ENCODE measurements around the gene KRTAP10-5.
"Not testable (repeated sequence)": the region's sequence is repeated elsewhere in the genome, so short reads cannot be mapped to it uniquely, and the experiment has no call there.

The KRTAP10-5 gene

GRCh38 chr21:44580231-44580821, at the start of gene KRTAP10-5:
Gene KRTAP10-5 (minus strand): TSS chr21:44580604. CDS start chr21:44580578, 26 bp downstream.
- not testable (repeated sequence) for DNase-seq

DNA sequence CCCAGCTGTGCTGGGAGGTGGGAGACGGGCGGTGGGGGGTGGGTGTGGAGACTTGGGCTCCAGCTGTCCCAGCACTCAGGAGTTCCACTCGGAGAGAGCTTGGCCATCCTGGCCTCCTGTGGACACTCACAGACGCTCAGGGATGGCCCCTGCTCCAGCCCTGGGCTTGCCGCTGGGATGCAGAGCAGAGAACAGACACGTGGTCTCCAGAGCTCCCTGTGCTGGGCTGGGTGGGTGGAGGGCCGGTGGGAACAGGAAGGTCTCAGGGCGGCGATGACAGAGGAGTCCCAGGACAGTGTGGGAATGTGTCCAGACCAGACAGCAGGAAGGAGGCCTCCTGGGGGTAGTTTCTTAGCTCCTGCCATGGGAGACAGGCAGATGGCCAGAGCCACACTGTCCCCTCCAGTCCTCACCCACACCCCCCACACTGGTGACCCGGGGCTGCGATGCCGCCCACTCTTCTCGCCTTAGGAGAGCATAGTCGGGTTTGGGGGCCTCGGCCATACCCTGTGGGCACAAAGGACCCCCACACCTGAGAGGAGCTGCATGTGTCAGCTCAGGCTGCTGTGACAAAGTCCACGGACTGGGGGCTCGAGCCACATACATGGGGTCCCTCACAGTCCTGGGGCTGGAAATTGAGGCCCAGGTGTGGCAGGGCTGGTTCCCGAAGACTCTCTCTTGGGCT, 48.4 kb upstream of the KRTAP10-5 start:
- DNase-seq, result no peak

DNA sequence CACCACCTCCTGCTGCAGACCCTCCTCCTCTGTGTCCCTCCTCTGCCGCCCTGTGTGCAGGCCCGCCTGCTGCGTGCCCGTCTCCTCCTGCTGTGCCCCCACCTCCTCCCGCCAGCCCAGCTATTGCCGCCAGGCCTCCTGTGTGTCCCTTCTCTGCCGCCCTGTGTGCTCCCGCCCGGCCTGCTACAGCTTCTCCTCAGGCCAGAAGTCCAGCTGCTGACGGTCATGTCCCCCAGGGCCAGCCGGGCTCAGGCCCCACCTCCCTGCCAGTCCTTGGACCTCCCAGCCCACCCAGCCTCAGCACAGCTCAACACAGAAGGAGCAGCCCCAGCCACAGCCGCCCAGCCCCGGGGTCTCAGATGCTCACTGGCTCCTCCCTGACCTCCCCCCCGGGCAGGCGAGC, 47.4 kb upstream of the KRTAP10-5 start:
- not testable (repeated sequence) for DNase-seq

GRCh38 chr21:44627181-44627822, 46.9 kb upstream of the KRTAP10-5 start:
- not testable (repeated sequence) for DNase-seq

DNA sequence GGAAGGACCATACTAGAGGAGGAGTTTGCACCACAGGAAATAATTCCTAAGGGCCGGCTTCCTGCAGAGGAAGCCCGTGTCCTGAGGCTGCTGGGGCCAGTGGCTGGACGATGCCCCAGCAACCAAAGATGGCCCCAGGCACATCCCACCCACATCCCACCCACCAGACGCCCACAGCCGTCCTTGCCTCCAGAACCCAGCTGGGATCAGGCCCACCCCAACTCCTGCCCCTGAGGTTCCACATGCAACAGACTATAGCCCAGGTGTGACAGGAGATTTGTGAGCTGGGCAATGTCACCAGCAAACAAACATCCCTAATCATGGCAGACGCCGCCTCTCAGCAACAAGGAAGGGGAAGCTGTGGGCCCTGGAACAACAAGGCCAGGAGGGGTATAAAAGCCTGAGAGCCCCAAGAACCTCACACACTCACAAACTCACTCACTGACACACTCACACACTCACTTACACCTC, 46.3 kb upstream of the KRTAP10-5 start, which contains the start of gene KRTAP10-9:
Gene KRTAP10-9, plus strand, starts transcription at position 421 of the 471 bp plus-strand sequence. CDS start 79 bp downstream, outside the sequence.
- DNase-seq, result no peak

GRCh38 chr21:44626262-44626661, 45.9 kb upstream of the KRTAP10-5 start:
- no peak for DNase-seq

- DNase-seq, result no peak
Observed at GRCh38 chr21:44625756-44626155, 45.4 kb upstream of the KRTAP10-5 start.

DNA sequence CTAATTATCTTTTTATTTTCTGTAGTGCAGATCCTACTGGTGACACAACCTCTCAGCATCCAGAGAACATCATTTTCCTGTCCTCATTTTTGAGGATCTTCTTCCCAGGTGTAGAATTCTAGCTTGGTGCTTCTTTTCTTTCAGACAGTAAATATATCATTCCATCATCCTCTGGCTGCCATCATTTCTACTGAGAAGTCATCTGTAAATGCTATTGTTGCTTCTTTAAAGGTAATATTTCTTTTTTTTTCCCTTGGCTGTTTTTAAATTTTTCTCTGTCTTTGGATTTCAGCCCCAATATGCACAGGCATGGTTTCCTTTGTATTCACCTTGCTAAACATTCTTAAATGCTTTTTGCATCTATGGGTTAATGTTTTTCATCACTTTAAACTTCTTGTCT, 43.2 kb upstream of the KRTAP10-5 start:
- DNase-seq, result no peak

GRCh38 chr21:44619886-44620285, 39.5 kb upstream of the KRTAP10-5 start:
- DNase-seq, result no peak

DNA sequence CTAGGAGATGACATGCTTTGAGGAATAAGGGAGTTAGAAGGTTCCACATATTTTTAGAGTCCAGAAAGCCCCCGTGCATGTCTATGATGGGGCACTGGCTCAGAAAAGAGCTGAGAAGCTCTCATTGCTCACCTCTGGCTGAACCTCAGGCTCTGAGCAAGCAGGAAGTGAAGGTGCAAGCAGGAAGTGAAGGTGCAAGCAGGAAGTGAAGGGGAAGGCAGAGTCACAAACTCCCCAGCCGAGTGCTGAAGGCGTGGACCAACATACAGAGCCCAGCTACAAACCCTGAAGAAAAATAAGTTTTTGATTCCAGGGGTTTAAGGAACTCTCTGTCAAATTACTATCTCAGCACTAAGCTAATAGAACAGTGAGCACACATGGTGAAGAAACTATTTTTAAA, 38.5 kb upstream of the KRTAP10-5 start:
- DNase-seq, result peak; percentile 50 to 53

DNA sequence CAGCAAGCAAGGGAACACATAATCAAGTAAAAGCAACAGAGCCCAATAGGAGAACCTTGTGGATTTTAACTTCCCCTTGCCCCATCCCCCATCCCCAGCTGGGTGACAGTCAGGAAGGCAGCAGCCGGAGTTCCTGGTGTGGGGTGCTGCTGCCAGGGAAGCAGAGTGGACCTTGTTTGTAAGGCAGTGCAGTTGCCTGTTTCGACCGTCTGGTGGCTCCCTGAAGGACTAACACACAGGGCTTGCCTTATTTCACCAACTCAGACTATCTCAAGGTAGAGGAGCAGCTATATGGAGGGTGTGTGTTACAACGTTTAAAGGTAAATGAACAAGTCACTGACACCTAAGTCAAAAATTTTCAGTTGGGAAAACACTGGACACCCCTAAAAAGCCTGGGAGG, 38.1 kb upstream of the KRTAP10-5 start:
- no peak for DNase-seq

- no peak for DNase-seq
Observed at GRCh38 chr21:44617071-44617501, 36.7 kb upstream of the KRTAP10-5 start.

DNA sequence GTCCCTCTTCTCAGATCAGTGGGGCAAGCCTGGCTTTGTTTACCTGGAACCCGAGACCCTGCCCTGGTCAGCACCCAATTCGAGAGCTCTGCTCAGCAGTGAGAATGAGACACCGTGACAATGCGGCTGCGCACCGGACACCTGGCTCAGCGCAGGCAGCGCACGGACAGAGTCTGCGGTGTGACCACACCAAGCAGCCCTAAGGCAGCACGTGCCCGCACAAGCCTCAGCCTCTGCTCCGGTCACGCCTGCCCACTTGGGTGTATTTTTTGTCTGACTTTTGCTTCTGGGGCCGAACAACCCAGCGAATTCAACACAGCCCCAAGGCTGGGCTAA, 36.2 kb upstream of the KRTAP10-5 start:
- no peak for DNase-seq

- no peak for DNase-seq
Observed at GRCh38 chr21:44615911-44616590, 35.6 kb upstream of the KRTAP10-5 start.

DNA sequence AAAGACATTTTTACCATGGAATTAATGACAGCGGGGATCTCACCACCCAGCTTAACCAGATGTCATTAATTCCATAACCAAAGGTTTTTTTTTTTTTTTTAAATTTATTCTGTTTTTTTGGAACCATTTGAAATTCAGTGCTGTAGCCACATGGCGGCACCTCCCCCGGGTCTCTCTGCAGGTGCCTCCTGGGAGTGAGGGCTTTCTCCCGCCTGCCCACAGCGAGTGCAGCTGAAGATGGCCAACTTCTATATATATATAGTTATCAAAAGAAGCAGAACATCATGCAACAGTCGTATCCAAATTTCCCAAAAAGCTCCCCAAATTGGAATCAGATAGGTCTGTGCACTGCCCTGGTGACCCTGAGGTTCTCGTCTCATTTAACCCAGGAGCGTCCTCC, 35.1 kb upstream of the KRTAP10-5 start:
- no peak for DNase-seq

DNA sequence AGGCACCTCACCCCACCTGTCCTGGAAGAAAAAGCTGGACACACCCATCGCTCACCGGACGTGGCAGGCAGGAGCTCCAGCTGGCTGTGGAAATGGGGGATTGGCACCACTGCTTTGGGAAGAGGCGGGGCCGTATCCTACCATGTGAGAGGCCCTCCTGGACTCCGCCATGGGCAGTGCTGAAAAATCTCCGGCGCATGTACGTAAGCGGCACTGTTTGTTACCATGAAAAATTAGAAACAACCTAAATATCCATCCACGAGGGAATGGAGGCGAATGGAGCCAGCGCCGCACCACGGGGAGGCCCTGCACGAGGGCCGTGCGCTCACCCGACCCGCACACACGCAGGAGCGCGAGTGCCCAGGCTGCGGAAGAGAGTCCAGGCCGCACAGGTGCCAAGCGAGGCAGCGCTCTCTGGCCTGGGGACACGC, 34.6 kb upstream of the KRTAP10-5 start:
- DNase-seq, result no peak

- DNase-seq, result no peak
Observed at GRCh38 chr21:44614161-44614631, 33.8 kb upstream of the KRTAP10-5 start.

- no peak for DNase-seq
Observed at GRCh38 chr21:44613386-44614155, 33.2 kb upstream of the KRTAP10-5 start.

DNA sequence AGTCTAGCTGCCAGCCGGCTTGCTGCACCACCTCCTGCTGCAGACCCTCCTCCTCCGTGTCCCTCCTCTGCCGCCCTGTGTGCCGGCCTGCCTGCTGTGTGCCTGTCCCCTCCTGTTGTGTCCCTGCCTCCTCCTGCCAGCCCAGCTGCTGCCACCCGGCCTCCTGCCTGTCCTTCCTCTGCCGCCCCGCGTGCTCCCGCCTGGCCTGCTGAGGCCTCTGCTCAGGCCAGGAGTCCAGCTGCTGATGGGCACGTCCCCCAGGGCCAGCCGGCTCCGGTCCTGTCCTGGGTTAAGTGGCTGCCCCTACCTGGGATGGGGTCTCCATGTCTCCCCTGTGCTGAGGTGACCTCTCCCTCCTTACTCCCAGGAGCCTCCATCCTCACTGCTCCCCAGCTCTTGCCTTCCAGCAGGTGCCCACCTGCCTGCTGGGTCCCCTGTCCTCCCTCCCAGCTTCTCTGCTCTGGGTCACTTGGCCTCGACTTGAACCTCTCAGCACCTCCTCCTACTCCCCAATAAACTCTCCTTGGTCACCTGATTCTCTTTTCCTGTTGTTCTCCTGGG, 32.3 kb upstream of the KRTAP10-5 start:
- no peak for DNase-seq

- no peak for DNase-seq
Observed at GRCh38 chr21:44612029-44612486, 31.7 kb upstream of the KRTAP10-5 start, which contains the start of gene KRTAP10-8. Gene KRTAP10-8 (plus strand): TSS chr21:44612079. CDS start chr21:44612101, 22 bp downstream.

DNA sequence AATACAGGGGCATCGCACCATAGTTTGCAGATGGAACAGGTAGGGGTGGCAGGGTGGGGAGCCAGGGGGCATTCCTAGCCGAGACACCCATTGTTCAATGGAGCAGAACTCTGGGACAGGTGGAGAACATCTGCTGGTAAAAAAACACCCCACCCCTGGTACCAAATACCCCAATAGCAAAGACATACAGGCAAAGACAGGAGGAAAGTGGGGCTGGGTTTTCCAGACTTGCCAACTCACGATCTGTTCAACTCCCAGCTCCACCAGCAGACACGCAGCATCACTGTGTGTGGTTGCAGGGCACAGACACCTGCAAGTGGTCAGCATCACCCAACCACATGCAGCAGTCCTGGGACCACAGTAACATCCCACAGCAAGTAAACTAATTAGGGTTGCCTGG, 31.1 kb upstream of the KRTAP10-5 start:
- DNase-seq, result no peak

All from activated CD4-positive, alpha-beta T cell treated with anti-CD3 and anti-CD28 coated beads, Interleukin-2, amount 50 U/mL, for 4 hours (primary cell).